ENCODE measurements around the gene MOB3B.

The MOB3B gene

DNA sequence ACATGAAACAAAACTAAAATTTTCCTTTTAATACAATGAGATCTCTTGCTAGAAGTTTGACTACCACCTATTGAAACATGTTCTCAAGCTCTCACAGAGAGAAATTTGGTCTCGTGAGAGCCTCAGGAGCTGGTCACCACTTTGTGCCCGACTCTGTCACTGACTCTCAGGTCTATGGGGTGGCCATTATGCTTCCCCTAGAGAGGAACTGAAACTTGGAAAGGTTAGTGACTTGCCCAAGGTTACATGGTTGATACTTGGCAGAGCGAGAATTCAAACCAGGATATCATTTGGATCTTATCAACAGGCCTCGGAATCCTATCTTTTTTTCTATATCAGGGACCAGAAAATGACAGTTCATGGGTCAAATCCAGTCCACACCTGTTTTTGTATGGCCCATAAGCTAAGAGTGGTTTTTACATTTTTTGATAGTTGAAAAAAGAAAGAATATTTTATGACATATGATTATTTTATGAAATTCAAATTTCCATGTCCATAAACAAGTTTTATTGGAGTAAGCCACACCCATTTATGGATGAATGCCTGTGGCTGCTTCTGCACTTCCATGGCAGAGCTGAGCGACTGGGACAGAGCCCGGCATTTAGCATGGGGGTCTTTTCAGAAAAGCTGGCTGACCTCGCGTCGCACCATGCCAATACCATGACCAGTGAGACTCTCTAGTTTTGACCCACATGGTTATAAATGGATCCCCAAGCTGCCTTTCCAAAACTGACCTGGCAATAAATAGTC is 187.9 kb downstream of the MOB3B start:
- H3K4me3 ChIP-seq (ENCODE audit: low read depth, low read length) = no peak overlapping the region

DNA sequence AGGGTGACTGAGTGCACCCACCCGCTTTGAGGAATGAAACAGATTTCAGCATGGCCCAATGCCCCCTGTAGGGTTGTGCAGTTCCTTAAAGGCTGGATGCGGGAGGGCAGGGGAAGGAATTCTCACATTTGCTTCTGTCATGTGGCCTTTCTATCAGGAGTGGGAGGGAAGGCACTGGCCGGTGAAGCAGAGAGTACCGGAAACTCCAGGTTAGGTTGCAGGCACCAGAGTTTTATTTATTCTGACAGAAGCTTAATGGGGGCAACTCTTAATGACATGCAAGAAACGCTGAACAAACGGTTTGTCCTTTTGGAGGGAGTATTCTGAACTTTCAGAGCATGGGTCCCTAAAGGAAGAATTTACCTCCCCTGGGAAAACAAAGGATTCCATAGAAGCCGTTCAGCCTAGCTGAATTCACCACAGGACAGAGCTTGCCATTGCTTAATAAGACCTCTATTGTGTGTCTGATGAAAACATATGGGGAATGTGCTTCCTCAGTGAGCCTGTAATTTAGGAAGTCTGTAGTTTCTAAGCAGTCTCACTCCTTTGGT is 188.6 kb downstream of the MOB3B start:
- TF ChIP-seq, protein P1, sequence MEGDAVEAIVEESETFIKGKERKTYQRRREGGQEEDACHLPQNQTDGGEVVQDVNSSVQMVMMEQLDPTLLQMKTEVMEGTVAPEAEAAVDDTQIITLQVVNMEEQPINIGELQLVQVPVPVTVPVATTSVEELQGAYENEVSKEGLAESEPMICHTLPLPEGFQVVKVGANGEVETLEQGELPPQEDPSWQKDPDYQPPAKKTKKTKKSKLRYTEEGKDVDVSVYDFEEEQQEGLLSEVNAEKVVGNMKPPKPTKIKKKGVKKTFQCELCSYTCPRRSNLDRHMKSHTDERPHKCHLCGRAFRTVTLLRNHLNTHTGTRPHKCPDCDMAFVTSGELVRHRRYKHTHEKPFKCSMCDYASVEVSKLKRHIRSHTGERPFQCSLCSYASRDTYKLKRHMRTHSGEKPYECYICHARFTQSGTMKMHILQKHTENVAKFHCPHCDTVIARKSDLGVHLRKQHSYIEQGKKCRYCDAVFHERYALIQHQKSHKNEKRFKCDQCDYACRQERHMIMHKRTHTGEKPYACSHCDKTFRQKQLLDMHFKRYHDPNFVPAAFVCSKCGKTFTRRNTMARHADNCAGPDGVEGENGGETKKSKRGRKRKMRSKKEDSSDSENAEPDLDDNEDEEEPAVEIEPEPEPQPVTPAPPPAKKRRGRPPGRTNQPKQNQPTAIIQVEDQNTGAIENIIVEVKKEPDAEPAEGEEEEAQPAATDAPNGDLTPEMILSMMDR (IDR thresholded peaks at IDR 0.05; ENCODE audit: borderline replicate concordance, insufficient read depth, low read depth, low read length) = no peak
- H3K4me3 ChIP-seq (ENCODE audit: low read depth, low read length) = no peak overlapping the region

More for the DNA sequence above, 187.9 kb downstream of the MOB3B start:
- TF ChIP-seq, protein P1 (IDR thresholded peaks at IDR 0.05; ENCODE audit: borderline replicate concordance, insufficient read depth, low read depth, low read length) = no peak

DNA sequence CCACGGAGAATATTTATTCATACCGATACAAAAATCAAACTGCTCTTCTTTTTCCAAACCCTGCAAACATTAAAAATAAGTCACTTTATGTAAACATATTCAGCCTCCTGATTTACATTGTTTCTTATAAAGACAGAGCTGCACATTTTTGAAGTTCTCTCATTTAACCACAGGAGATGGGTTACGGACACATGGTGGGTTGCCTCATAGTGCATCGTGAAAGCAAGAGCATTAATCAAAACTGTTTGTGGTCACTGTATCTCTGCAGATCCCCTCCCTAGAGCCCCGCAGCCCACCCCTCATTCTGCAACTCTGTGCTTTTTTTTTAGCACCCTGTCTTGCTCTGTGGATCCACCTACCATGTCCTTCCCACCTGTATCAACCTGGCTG is 189.3 kb downstream of the MOB3B start:
- TF ChIP-seq, protein P1 (IDR thresholded peaks at IDR 0.05; ENCODE audit: borderline replicate concordance, insufficient read depth, low read depth, low read length) = no peak
- H3K4me3 ChIP-seq (ENCODE audit: low read depth, low read length) = no peak overlapping the region

DNA sequence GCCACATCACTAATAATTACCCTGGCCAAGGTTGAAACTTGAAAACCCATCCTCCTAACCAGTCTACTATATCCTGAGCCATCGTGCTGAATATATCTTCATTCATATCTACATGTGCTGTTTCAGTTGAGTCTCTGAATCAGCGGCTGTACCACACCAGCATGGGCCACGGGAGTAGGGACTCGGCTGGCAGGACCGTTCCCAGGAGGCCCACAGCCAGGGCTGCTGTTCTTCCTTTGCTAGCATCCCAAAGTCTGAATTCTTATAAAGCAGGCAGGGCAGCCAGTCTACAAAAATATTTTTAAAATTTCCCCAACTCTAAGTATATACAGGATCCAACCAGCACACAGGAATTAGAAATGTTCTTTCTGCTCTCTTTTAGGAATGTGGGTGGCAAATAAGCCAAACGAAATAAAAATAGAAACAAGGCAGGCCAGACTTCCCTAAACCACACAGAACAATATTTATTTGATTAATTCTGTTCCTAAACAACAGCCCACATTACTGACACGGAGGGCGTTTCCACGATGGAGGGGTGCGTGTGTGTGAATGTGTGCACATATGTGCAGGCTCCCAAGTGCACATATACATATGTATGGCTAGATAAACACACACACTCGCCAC is 189.8 kb downstream of the MOB3B start:
- H3K4me3 ChIP-seq (ENCODE audit: low read depth, low read length) = no peak overlapping the region
- TF ChIP-seq, protein P1 (IDR thresholded peaks at IDR 0.05; ENCODE audit: borderline replicate concordance, insufficient read depth, low read depth, low read length) = no peak

DNA sequence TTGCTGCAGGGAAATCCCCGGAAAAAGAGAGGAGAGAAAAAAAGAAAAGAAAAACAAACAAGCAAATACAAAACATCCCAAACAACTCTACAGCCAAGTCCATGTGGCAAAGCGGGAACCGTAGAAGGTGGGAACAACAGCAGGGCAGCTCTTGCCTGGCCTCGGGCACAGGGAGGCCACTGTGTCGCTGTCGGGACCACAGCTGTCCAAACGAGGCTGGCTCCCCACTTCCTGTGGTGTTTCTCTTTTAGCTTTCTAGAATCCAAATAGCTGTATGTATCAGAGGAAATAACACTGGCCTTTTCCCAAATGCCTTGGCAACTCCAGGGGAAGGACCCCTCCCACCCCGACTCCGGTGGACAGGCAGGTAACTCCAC is 191.1 kb downstream of the MOB3B start:
- TF ChIP-seq, protein P1 (IDR thresholded peaks at IDR 0.05; ENCODE audit: borderline replicate concordance, insufficient read depth, low read depth, low read length) = no peak
- H3K4me3 ChIP-seq (ENCODE audit: low read depth, low read length) = no peak overlapping the region

DNA sequence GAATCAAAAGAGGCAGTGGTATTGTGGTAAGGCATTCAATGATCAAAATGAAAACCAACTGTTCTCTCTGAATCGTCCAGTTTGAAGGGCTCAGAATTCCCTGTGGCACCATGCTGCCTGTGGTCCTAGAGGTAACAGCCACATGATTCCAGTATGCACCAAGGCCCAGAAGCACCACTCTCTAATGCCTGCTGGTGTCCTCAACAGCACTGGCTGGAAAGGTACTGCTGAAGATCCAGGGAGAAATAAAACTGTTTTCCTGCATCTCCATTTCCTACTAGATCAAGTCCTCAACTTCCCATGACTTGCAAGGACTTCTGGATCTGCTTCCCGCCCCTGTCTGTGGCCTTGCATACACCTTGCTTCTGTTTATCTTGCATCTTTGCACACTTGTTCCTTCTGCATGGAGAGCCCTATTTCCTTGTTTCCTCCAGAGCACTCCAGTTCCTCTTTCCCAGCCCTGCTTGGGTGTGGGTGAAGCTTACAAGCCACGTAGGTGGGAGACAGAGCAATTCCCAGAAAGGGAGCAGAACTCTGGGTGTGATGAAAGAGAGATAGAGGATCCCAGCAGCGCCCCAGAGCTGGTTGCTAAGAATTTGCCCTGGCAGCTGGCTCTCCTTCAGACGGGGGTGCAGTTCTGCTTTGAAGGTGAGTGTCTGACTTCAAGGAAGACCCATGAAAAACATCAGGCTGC is 191.6 kb downstream of the MOB3B start:
- H3K4me3 ChIP-seq (ENCODE audit: low read depth, low read length) = no peak overlapping the region
- TF ChIP-seq, protein P1 (IDR thresholded peaks at IDR 0.05; ENCODE audit: borderline replicate concordance, insufficient read depth, low read depth, low read length) = no peak

Data from GM12875 (cell line).